Stimulated activated CD8-positive, alpha-beta memory T cell treated with anti-CD3 and anti-CD28 coated beads, Interleukin-12 subunit alpha, Interleukin-12 subunit beta, amount 100 ng/mL, for 4 hours (primary cell): ENCODE data around the gene MARK1.

Experiments used
- DNase-seq: peaks from one replicate; pipeline ENCODE4 v3.0.0-alpha.2; 2020; ENCODE audit warnings: low read depth

Gene MARK1

GRCh38 chr1:220711056-220711809 lies 183.3 kb downstream of the MARK1 start:
- no peak for DNase-seq
